Measurements from ENCODE around the gene CRISP2. TPM values are rescaled to one million over a fixed set of nuclear protein-coding genes. Genes with fewer than 3 reads are reported as not detected.

The CRISP2 gene
- total and polyA plus RNA-seq, 9 of the 15 experiments (the other 6 are each of a cell fraction or from before 2014, with no cell fraction given), result not detected

DNA sequence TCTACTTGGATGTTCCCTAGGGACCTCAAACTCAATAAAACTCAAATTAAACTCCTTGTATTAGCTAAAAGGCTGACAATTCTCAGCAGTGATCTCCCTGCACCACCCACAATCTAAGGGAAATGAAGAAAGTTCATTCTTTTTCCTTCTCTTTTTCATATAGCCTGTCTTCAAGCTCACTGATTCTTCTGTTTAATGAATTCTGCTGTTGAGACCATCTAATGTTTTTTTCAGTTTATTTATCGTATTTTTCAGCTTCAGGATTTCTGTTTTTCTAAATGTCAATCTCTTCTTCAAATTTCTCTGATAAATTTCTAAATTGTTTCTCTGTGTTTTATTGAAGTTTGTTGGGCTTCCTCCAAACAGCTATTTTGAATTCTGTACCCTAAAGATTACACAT, 19.8 kb downstream of the CRISP2 start (continued):
- TF ChIP-seq MIER1 (IDR thresholded peaks at IDR 0.05; ENCODE audit: low read depth), result 0 out of 2 replicates have a peak, but pooled peaks have one; percentile 47
- TF ChIP-seq ZNF324 (CRISPR knock-in tag; IDR thresholded peaks at IDR 0.05), result no peak
- TF ChIP-seq SMAD4 (CRISPR knock-in tag; conservative IDR thresholded peaks at IDR 0.05), result no peak
- no peak for TF ChIP-seq ZNF76 (CRISPR knock-in tag; IDR thresholded peaks at IDR 0.05; ENCODE audit: borderline replicate concordance)
- TF ChIP-seq MAFF (IDR thresholded peaks at IDR 0.05; ENCODE audit: low read length), result no peak
- no peak for TF ChIP-seq ZKSCAN3 (CRISPR knock-in tag; IDR thresholded peaks at IDR 0.05)
- no peak for TF ChIP-seq HCFC1 (IDR thresholded peaks at IDR 0.05; ENCODE audit: low read depth, low read length)
- TF ChIP-seq ZBTB17 (CRISPR knock-in tag; IDR thresholded peaks at IDR 0.05), result 0 out of 2 replicates have a peak, but pooled peaks have one; percentile 16

- CTCF ChIA-PET (ENCODE audit: low intra/inter-chr PET ratio), result no interaction called here
- in situ Hi-C loops (cut with MboI), result no loop called here
- no TSS peak for BruUV-seq (replicated peaks)
- TF ChIP-seq ARHGAP35 (IDR thresholded peaks at IDR 0.05; ENCODE audit: partially characterized antibody) (no peak), RBM34 (IDR thresholded peaks at IDR 0.05; ENCODE audit: borderline replicate concordance, insufficient read depth, low read length) (no peak), ATF4 (CRISPR knock-in tag; IDR thresholded peaks at IDR 0.05) (no peak), MXI1 (IDR thresholded peaks at IDR 0.05; ENCODE audit: low read depth, low read length) (no peak), TFAM (CRISPR knock-in tag; conservative IDR thresholded peaks at IDR 0.05) (no peak), DMBX1 (CRISPR knock-in tag; IDR thresholded peaks at IDR 0.05; ENCODE audit: borderline replicate concordance) (no peak), TRIM24 (IDR thresholded peaks at IDR 0.05) (peak; percentile 28 to 40; a peak in 1 of 4 replicates), NFYB (IDR thresholded peaks at IDR 0.05; ENCODE audit: extremely low read depth, insufficient read length) (no peak), NFIX (CRISPR knock-in tag; IDR thresholded peaks at IDR 0.05; ENCODE audit: low read depth) (no peak)
- TF ChIP-seq, protein P1, sequence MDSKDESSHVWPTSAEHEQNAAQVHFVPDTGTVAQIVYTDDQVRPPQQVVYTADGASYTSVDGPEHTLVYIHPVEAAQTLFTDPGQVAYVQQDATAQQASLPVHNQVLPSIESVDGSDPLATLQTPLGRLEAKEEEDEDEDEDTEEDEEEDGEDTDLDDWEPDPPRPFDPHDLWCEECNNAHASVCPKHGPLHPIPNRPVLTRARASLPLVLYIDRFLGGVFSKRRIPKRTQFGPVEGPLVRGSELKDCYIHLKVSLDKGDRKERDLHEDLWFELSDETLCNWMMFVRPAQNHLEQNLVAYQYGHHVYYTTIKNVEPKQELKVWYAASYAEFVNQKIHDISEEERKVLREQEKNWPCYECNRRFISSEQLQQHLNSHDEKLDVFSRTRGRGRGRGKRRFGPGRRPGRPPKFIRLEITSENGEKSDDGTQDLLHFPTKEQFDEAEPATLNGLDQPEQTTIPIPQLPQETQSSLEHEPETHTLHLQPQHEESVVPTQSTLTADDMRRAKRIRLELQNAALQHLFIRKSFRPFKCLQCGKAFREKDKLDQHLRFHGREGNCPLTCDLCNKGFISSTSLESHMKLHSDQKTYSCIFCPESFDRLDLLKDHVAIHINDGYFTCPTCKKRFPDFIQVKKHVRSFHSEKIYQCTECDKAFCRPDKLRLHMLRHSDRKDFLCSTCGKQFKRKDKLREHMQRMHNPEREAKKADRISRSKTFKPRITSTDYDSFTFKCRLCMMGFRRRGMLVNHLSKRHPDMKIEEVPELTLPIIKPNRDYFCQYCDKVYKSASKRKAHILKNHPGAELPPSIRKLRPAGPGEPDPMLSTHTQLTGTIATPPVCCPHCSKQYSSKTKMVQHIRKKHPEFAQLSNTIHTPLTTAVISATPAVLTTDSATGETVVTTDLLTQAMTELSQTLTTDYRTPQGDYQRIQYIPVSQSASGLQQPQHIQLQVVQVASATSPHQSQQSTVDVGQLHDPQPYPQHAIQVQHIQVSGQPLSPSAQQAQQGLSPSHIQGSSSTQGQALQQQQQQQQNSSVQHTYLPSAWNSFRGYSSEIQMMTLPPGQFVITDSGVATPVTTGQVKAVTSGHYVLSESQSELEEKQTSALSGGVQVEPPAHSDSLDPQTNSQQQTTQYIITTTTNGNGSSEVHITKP (IDR thresholded peaks at IDR 0.05; ENCODE audit: partially characterized antibody), result no peak
- TF ChIP-seq, protein P2, sequence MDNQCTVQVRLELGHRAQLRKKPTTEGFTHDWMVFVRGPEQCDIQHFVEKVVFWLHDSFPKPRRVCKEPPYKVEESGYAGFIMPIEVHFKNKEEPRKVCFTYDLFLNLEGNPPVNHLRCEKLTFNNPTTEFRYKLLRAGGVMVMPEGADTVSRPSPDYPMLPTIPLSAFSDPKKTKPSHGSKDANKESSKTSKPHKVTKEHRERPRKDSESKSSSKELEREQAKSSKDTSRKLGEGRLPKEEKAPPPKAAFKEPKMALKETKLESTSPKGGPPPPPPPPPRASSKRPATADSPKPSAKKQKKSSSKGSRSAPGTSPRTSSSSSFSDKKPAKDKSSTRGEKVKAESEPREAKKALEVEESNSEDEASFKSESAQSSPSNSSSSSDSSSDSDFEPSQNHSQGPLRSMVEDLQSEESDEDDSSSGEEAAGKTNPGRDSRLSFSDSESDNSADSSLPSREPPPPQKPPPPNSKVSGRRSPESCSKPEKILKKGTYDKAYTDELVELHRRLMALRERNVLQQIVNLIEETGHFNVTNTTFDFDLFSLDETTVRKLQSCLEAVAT (IDR thresholded peaks at IDR 0.05), result no peak
Observed at GRCh38 chr6:49692534-49692933, 20.8 kb downstream of the CRISP2 start.

More at GRCh38 chr6:49692534-49692933, 20.8 kb downstream of the CRISP2 start:
- H3K36me3 ChIP-seq (ENCODE audit: control insufficient read depth, insufficient read depth, low read length), result no peaks in the 10 kb centered on the region
- H2AFZ ChIP-seq (ENCODE audit: low read depth, low read length), result no peak overlapping the region
- WGBS (ENCODE audit: insufficient coverage, low coverage, missing lambda C conversion rate), result 38% methylated on average over 2 of the region's 2 CpGs
- ATAC-seq (no peak), DNase-seq (ENCODE audit: extremely low read depth in 1 of 4, low spot score in 3 of 4) (no peak), FAIRE-seq (no peak)
- peaks cover 13% of the 10 kb centered on the region for H3K9me3 ChIP-seq (replicated peaks; ENCODE audit: control insufficient read depth, insufficient read depth, low read depth, low read length)
- H3K9ac ChIP-seq (ENCODE audit: insufficient read depth in 1 of 2, low read depth in 2 of 2, low read length in 2 of 2), result no peak overlapping the region
- H3K4me2 ChIP-seq (ENCODE audit: insufficient read depth, low read length), result no peak overlapping the region
- H3K27ac ChIP-seq (ENCODE audit: extremely low read depth, low read depth, low read length), result no peak overlapping the region
- no peaks in the 10 kb centered on the region for H4K20me1 ChIP-seq (replicated peaks; ENCODE audit: control insufficient read depth, insufficient read depth, low read length)
- H3K79me2 ChIP-seq (ENCODE audit: control insufficient read depth, insufficient read depth, low read length), result no peaks in the 10 kb centered on the region
- H3K4me3 ChIP-seq, result no peak overlapping the region
- POLR2A ChIA-PET, result no interaction called here
- intact Hi-C loops (cut with micrococcal nuclease), result no loop called here
- no peaks in the 10 kb centered on the region for H3K9me1 ChIP-seq (ENCODE audit: control insufficient read depth, insufficient read depth, low read length)
- H3K27me3 ChIP-seq (ENCODE audit: control insufficient read depth in 2 of 2, insufficient read depth in 2 of 2, low read length in 2 of 2), result no peaks in the 10 kb centered on the region
- no peaks in the 10 kb centered on the region for H3K4me1 ChIP-seq (replicated peaks in 1 of 2; ENCODE audit: control insufficient read depth in 2 of 2, insufficient read depth in 2 of 2, low read length in 2 of 2)
